ENCODE results near the gene KCNH1. TPM values are rescaled to one million over a fixed set of nuclear protein-coding genes. Genes with fewer than 3 reads are reported as not detected.

Gene KCNH1
- total RNA-seq, 1 experiment from 2014 or later = not detected

DNA sequence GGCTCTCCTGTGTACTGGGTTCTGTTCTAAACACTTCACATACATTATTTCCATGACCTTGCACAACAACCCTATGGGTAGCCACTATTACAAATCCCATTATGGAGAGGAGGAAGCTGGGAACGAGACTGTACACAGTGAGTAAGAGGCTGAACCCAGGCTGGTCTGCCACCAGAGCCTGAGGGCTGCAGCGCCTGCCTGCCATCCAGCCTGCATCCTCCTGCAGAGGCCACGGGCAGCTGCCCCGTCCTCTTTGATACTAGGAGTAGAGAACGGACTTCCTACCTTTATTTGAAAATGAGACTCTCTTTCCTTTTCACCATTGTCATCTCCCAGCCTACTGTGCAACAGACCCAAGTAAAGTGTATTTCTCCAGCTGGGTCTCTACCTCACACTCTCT is 435.3 kb downstream of the KCNH1 start:
- POLR2A ChIA-PET = no interaction called here
- CTCF ChIA-PET = no interaction called here
- Histone ChIP-seq H3K36me3 (ENCODE audit: control insufficient read depth, insufficient read depth, low read length) (no peaks in the 10 kb centered on the region), H3K9me3 (no peaks in the 10 kb centered on the region), H3K27me3 (replicated peaks; ENCODE audit: control insufficient read depth, insufficient read depth, low read length) (no peaks in the 10 kb centered on the region), H3K4me3 (ENCODE audit: low read depth, low read length) (no peak overlapping the region), H3K4me1 (no peaks in the 10 kb centered on the region)
- intact Hi-C loops (cut with micrococcal nuclease; ENCODE audit: unreplicated experiment) = loop anchor here (10.0 kb wide), 1 partner anchor 114 kb away; no protein-coding TSS in a partner anchor
- BruUV-seq (replicated peaks) = no TSS peak
- H3K36me3 Mint-ChIP-seq (ENCODE audit: insufficient read depth, unreplicated experiment) = no peaks in the 10 kb centered on the region
- no peak overlapping the region for H3K27ac Mint-ChIP-seq (ENCODE audit: unreplicated experiment)
- H3K4me3 Mint-ChIP-seq (ENCODE audit: unreplicated experiment) = no peak overlapping the region
- DNase-seq = no peak
- TF ChIP-seq, protein P1, sequence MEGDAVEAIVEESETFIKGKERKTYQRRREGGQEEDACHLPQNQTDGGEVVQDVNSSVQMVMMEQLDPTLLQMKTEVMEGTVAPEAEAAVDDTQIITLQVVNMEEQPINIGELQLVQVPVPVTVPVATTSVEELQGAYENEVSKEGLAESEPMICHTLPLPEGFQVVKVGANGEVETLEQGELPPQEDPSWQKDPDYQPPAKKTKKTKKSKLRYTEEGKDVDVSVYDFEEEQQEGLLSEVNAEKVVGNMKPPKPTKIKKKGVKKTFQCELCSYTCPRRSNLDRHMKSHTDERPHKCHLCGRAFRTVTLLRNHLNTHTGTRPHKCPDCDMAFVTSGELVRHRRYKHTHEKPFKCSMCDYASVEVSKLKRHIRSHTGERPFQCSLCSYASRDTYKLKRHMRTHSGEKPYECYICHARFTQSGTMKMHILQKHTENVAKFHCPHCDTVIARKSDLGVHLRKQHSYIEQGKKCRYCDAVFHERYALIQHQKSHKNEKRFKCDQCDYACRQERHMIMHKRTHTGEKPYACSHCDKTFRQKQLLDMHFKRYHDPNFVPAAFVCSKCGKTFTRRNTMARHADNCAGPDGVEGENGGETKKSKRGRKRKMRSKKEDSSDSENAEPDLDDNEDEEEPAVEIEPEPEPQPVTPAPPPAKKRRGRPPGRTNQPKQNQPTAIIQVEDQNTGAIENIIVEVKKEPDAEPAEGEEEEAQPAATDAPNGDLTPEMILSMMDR (IDR thresholded peaks at IDR 0.05; ENCODE audit: insufficient read depth in 1 of 2, low read depth in 1 of 2, low read length in 1 of 2, severe bottlenecking in 1 of 2, unreplicated experiment in 1 of 2) = no peak
- H3K9me3 Mint-ChIP-seq (ENCODE audit: unreplicated experiment) = peaks cover 12% of the 10 kb centered on the region
- no peaks in the 10 kb centered on the region for H3K4me1 Mint-ChIP-seq (ENCODE audit: low read depth, unreplicated experiment)
- peaks cover 14% of the 10 kb centered on the region for H3K27me3 Mint-ChIP-seq (ENCODE audit: insufficient read depth, unreplicated experiment)

- peaks cover 11% of the 10 kb centered on the region for H3K9me3 Mint-ChIP-seq (ENCODE audit: unreplicated experiment)
- H3K4me3 ChIP-seq (ENCODE audit: low read depth, low read length) = no peak overlapping the region
- intact Hi-C loops (cut with micrococcal nuclease; ENCODE audit: unreplicated experiment) = loop anchor here (10.0 kb wide), 1 partner anchor 112 kb away; no protein-coding TSS in a partner anchor
- no peaks in the 10 kb centered on the region for H3K27me3 ChIP-seq (replicated peaks; ENCODE audit: control insufficient read depth, insufficient read depth, low read length)
- no peaks in the 10 kb centered on the region for H3K4me1 Mint-ChIP-seq (ENCODE audit: low read depth, unreplicated experiment)
- no peak overlapping the region for H3K27ac Mint-ChIP-seq (ENCODE audit: unreplicated experiment)
- BruUV-seq (replicated peaks) = no TSS peak
- no peak overlapping the region for H3K4me3 Mint-ChIP-seq (ENCODE audit: unreplicated experiment)
- peaks cover 15% of the 10 kb centered on the region for H3K27me3 Mint-ChIP-seq (ENCODE audit: insufficient read depth, unreplicated experiment)
- no peaks in the 10 kb centered on the region for H3K36me3 Mint-ChIP-seq (ENCODE audit: insufficient read depth, unreplicated experiment)
- H3K4me1 ChIP-seq = no peaks in the 10 kb centered on the region
- ChIA-PET CTCF (interaction anchor here (0.5 to 1.1 kb wide), 2 partner anchors 10 to 249 kb away, joined by 3 to 4 read pairs; no protein-coding TSS in a partner anchor), POLR2A (no interaction called here)
- no peak for DNase-seq
- TF ChIP-seq, protein P1 (IDR thresholded peaks at IDR 0.05; ENCODE audit: insufficient read depth in 1 of 2, low read depth in 1 of 2, low read length in 1 of 2, severe bottlenecking in 1 of 2, unreplicated experiment in 1 of 2) = no peak
- no peaks in the 10 kb centered on the region for H3K36me3 ChIP-seq (ENCODE audit: control insufficient read depth, insufficient read depth, low read length)
- H3K9me3 ChIP-seq = no peaks in the 10 kb centered on the region
These were observed 436.8 kb downstream of the KCNH1 start for GRCh38 chr1:210697185-210697584.

DNA sequence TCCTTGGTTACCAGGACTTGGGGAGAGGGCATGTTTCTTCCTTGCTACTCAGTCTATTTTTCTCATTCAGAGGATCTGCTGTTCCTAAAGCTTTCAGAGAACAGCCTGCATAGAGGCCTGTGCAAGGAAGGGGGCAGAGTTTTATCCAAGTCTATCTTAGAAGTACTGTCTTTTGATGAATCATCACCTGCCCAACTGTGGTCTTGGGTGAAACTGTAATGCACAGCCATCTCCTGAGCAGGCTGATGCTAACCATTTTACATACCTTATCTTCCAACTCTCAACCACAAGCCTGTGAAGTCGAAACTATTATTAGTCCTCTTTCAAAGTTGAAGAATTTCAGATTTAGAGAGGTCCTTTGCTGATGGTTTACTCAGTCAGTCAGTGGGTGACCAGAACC is 437.2 kb downstream of the KCNH1 start:
- H3K9me3 Mint-ChIP-seq (ENCODE audit: unreplicated experiment) = peaks cover 7% of the 10 kb centered on the region
- TF ChIP-seq, protein P1 (IDR thresholded peaks at IDR 0.05; ENCODE audit: insufficient read depth in 1 of 2, low read depth in 1 of 2, low read length in 1 of 2, severe bottlenecking in 1 of 2, unreplicated experiment in 1 of 2) = no peak
- Histone ChIP-seq H3K4me3 (ENCODE audit: low read depth, low read length) (no peak overlapping the region), H3K27me3 (replicated peaks; ENCODE audit: control insufficient read depth, insufficient read depth, low read length) (no peaks in the 10 kb centered on the region), H3K9me3 (no peaks in the 10 kb centered on the region), H3K36me3 (ENCODE audit: control insufficient read depth, insufficient read depth, low read length) (no peaks in the 10 kb centered on the region), H3K4me1 (no peaks in the 10 kb centered on the region)
- H3K27ac Mint-ChIP-seq (ENCODE audit: unreplicated experiment) = no peak overlapping the region
- no peak overlapping the region for H3K4me3 Mint-ChIP-seq (ENCODE audit: unreplicated experiment)
- no TSS peak for BruUV-seq (replicated peaks)
- ChIA-PET CTCF (interaction anchor here (0.5 to 1.1 kb wide), 2 partner anchors 9 to 249 kb away, joined by 3 to 4 read pairs; no protein-coding TSS in a partner anchor), POLR2A (no interaction called here)
- DNase-seq = no peak
- H3K27me3 Mint-ChIP-seq (ENCODE audit: insufficient read depth, unreplicated experiment) = peaks cover 14% of the 10 kb centered on the region
- intact Hi-C loops (cut with micrococcal nuclease; ENCODE audit: unreplicated experiment) = loop anchor here (10.0 kb wide), 1 partner anchor 112 kb away; no protein-coding TSS in a partner anchor
- no peaks in the 10 kb centered on the region for H3K36me3 Mint-ChIP-seq (ENCODE audit: insufficient read depth, unreplicated experiment)
- H3K4me1 Mint-ChIP-seq (ENCODE audit: low read depth, unreplicated experiment) = no peaks in the 10 kb centered on the region
